DLD1 (cell line): ENCODE measurements around the gene GUCD1.

ENCODE experiments used
- in situ Hi-C: cut with HindIII; loops from 2 replicates; pipeline ENCODE4 v1.10.0; 2017; ENCODE audit warnings: low sequenced_read_pairs

GUCD1 gene

DNA sequence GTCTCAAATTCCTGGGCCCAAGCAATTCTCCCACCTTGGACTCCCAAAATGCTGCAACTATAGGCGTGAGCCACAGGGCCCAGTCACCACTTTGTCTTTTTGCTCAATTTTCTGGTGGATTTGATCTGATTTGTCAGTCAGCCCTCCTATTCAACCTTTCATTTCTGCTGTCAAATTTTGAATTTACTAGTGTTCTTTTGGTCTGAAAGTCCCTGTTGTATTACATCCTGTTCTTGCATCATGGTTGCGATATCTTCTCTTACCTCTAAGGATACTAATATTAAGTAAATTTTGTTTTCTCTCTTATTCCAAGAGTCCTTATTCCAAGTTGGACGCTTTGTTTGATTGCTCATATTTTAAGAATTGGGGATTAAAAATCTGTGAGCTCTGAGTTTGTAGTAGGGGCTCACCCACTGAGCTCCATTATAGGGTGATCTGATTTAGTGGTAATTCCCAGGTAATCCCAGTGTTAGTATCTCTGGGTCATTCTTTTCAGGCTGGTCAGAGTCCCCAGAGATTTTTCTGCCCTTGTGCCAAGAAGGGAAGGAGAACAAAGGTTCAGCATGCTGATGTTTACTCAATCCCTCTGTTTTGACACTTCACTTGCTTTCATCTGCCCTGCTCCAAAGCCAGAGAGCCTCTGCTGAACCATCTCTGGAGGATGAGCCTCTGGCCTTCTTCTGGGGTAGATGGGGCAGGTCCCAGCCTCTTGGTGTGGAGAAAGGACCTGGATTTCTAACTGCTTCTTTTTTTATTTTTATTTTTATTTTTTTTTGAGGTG lies 49.8 kb downstream of the GUCD1 start:
- in situ Hi-C loops: no loop called here

DNA sequence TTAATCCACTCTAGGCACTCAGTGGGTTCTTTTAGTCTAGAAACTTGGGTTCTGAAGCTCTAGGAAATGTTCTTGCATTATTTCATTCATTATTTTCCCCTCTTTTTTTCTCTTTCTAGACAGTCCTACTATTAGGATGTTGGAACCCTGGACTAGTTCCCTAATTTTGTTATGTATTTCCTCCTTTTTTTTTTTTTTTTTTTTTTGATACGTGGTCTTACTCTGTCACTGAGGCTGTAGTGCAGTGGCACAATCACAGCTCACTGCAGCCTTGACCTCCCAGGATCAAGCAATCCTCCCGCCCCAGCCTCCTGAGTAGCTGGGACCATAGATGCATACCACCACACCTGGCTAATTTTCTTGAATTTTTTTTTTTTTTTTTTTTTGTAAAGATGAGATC lies 50.4 kb downstream of the GUCD1 start:
- in situ Hi-C loops: no loop called here

DNA sequence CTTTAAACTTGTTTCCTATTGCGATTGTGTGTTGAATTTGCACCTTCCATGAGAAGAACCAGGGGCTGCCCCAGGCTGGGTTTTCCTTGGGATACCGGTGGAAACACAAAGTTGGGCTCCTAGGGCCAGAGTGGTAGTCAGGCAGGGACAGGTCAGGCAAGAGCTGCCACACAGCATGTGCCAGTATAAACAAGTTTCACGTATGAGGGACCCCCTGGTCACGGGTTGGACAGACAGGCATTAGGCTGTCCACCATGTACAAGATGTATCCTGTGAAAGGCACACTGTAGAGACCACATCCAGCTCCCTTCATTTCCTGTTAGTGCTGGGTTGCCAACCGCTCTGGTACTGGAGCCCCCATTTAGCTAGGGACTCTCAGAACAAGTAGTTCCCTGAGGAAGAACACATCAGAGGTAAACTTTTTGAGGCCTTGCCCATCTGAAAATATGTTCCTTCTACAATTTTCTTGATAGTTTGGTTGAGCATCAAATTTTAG lies 51.0 kb downstream of the GUCD1 start:
- in situ Hi-C loops: no loop called here

DNA sequence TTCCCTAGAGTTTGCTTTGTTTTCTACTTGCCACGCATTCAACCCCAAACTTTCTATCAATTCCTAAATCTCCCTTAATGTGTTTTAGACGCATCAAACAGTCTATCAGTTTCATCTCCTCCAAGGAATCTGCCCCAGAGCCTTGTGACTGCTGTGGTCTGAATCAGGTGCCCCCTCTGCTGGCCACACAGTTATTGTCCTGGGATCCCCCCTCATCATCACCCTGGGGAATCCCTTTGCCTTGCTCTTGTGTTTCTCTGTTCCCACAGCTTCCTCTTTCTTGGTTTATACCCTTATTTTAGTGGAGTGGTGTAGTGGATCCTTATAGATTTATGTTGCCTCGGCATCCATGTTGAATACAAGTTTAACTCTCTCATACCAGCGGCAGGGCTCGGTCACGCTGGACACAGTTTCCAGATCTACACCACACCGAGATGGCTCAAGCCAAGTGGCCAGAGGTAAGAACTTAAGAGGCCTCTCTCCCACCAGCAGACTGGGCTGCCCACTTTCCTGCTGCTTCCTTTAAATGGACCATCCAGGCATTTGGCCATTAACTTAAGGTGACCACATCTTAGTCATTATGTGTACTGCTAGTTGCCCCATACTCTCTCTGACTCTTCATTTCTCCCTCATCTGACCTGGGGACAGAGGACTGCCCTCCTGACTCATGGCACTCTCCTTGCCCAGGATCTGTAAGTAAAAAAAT lies 51.6 kb downstream of the GUCD1 start:
- in situ Hi-C loops: no loop called here

DNA sequence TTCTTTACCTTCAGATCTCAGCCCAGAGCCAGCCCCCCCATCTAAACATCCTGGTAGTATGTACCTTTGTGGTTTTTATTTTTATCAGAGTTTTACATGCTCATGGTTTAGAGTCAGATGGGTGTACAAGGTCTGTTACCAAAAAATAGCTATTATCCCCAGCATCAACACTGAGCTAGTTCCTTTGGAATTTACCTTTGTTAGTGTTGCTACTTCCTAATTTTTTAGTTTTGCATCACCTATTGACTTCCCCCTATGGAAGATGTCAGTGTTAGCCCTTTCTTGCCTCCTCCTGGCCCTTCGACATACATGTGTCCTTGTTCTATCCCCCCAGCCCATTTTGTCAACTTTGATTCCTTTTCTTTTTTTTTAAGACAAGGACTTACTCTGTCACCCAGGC lies 52.4 kb downstream of the GUCD1 start:
- in situ Hi-C loops: no loop called here

DNA sequence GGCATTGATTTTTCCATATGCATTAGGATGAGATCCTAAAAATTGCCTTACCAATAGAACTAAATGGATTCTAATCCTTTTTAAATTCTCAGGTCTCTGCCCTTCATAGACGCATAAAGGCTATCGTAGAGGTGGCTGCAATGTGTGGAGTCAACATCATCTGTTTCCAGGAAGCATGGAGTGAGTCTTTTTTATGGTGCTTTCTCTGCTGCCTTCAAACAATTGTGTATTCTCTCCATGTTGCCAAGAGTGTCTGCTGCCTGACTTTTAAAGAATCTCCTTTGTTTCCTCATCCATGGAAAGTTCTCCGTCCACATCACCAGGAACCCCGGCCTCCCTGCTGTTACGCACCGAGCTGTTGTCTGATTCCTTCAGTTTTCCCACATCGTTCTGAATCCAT lies 52.9 kb downstream of the GUCD1 start:
- in situ Hi-C loops: no loop called here

DNA sequence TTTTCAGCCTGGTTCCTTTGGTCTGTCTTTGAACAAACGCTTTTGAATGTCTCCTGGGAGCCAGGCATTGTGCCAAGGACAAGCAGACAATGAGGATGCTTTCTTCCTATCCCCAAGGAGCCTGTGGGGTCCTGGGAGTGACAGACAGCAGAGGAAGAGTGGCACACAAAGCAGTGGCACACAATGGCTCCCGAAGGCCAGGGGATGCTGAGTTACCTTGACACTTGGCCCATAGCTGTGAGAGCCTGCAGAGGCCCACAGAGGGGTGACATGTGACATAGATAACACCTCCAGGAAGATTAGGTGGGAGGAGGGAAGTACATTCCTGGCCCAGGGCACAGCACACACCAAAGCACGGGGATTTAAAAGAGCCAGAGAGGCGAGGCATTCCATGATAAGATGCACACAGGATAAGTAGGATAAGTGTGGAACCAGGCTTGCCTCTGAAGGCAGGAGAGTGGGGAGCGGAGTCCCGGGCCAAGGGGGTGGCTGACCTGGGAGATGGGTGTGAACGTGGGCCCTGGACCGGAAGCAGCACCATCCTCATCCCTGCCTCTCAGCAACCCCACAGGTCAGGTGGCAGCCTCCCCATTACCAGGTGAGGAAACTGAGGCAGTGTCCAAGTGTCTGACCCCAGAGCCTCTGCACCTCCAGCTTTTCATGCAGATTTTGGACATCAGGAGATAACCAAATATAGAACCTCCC lies 53.5 kb downstream of the GUCD1 start:
- in situ Hi-C loops: no loop called here

DNA sequence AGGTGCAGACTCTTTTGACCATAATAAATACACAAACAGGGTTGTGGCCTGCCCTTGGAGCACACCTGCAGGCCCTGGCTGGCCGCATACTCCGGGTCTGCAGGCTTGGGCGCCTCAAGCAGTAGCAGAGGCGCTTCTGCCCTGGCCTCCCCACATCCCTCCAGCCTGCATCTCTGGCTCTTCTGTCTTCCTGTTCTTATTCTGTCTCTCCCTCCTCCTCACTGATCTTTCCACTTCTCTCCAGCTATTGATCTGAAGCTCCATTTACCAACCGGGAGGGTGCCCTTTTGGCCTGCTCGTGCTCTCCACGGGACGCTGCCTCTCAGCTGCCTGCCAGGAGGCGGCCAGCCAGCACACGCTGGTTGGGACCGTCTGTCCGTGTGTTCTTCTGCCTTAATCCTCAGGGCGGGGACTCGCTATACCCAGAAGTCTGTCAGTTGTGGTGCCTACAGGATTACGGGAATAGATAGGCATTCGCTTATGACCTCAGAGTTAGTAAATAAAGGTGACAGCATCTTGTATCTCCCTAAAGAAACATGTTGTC lies 54.6 kb downstream of the GUCD1 start:
- in situ Hi-C loops: no loop called here

DNA sequence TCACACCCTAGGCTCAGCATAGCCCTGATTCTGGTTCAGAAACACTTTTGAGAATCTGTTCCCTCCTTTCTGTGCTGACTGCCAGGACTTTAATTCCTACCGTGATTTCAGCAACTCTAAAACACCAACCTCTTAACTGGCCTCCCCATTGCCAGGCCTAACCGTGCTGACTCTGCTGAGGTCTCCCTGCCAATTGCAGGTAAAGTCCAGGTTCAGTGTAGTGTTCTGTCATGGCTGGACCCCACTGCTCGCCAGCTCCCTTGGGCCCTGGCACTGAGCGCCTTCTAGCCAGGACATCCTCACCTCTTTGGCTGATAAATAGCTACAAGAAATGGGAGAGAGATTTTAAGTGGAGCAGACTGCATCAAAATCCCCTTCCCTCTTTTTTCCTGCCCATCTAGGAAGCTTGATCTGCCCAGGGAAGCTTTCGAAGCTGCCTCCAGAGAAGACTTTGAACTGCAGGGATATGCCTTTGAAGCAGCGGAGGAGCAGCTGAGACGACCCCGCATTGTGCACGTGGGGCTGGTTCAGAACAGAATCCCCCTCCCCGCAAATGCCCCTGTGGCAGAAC lies 55.1 kb downstream of the GUCD1 start:
- in situ Hi-C loops: no loop called here

DNA sequence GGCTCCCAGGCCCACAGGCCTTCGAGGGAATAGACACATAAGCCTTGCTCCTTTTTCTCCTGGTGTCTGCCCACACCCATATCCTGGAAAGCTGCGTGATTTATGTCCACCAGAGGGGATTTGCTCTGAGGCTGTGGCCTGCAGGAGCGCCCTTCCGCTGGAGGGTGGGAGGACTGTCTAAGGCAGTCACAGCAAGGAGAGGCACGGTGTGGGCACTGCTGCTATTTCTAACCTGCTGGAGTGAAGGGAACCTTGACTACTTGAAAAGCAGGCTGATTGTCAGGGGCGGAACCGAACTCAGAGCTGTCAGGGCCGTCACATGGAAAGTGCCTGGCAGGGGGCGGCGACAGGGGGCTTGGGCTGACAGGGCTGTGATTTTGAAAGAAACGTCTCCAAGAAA lies 56.1 kb downstream of the GUCD1 start:
- in situ Hi-C loops: no loop called here

DNA sequence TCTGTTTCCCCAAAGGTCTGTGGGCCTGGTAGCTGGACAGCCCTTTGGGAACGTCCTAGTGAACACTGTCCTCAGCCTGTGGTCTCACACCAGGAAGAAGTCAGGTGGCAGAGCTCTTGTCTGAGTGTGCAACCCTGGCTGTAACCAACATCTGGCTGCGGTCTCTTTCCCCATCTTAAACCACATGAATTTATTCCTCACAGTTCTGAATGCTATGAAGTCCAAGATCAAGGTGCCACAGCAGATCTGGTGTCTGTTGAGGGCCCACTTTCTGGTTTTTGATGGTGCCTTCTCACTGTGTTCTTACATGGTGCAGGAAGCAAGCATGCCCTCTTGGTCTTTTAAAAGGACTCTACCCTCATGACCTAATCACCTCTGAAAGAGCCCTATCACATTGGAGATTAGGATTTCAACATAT lies 57.1 kb downstream of the GUCD1 start:
- in situ Hi-C loops: no loop called here

DNA sequence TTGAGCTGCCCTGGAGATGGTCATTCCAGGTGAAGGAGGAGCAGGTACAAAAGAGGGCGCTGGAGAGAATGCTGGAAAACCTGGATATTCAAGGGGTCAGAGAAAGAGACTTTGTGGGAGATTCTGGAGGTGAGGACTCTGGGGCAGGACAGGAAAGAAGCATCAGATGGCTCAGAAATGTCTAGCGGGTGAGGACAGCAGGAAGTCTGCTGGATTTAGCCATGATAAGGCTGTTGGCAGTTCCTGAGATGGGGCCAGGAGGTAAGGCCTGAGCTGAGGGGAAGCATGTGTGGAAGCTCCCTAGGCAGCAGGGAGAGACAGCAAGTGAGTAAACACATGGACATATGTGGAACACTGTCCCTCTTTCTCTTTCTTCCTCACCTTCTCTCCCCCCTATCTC lies 58.3 kb downstream of the GUCD1 start:
- in situ Hi-C loops: no loop called here

DNA sequence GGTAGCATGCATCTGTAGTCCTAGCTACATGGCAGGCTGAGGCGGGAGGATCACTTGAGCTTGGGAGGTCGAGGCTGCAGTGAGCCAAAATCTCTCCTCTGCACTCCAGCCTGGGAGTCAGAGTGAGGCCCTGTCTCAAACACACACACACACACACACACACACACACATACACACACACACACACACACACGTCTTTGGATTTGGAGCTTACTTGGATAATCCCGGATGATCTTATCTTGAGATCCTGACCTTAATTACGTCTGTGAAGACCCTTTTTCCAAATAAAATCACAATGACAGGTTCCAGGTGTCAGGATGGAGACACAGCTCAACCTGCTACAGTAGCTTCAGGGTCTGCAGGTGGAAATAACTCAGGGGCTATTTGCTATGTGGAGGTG lies 58.7 kb downstream of the GUCD1 start:
- in situ Hi-C loops: no loop called here

DNA sequence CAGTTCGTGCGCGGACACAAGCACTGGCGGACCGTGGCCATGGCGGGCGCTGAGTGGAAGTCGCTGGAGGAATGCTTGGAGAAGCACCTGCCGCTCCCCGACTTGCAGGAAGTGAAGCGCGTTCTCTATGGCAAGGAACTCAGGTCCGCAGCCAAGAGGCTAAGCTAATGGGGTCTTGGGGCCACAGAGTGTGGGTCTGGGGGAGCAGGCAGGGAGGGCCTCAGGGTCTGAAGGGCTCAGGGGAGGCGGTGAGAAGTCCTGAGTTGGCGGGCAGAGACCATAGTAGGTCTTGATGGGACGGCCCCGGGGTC lies 59.6 kb downstream of the GUCD1 start:
- in situ Hi-C loops: no loop called here

DNA sequence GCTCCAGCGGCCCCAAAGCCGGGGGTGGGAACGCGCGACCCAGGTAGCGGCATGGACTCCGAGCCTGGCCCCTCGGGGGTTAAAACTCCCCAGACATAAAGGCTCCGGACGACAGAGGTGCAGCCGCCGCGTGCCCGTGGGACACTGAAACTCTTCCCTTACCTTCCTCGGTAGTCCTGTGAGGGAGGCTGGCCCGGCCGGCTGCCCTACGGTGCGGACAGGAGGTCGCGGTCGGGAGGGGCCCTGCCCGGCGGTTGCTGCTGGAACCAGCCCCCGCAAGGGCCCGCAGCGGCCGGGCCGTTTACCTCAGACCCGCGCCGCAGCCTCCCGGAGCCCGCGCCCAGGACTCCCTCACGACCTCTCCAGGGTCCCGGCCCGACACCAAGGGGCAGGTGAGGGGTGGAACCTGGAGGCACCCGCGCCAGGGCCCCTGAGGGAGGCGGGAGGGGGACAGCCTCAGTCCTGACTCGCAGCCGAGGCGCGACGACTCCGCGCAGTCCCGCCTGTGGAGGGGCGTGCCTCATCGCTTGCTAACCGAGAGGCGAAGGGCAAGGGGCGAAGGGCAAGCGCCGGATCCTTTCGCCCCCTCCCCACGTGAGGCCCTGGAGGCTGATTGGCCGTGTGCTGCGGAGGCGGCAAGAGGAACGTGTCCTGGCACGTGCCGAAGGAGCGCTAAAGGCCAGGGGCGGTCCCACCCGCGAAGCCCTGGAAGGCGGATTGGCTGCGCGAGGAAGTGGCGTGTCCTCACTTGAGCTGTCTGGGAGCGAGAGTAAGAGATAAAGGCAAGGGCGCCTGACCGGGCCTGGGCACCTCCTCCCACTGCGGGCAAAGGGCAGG lies 60.2 kb downstream of the GUCD1 start, which contains the start of gene UPB1:
UPB1 (plus strand) TSS at position 805 of the 837 bp plus-strand sequence. CDS start 72 bp downstream, outside the sequence.
- in situ Hi-C loops: no loop called here

DNA sequence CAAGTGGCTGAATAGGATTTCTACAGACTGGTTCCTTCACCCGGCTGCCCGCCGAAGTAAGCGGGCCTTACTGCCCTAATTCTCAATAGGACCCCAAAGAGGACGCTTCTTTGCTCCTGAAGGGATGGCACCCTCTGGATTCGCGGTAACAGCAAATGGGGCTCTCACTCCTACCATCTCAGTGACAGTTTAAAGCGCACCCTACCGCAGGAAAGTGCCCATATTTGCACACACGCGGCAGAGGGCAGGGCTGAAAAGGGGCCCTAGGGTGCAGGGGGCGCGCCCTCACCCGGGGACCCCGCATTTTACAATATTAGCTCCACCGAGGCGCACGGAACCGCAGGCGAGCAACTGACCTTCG lies 60.8 kb downstream of the GUCD1 start:
- in situ Hi-C loops: no loop called here

DNA sequence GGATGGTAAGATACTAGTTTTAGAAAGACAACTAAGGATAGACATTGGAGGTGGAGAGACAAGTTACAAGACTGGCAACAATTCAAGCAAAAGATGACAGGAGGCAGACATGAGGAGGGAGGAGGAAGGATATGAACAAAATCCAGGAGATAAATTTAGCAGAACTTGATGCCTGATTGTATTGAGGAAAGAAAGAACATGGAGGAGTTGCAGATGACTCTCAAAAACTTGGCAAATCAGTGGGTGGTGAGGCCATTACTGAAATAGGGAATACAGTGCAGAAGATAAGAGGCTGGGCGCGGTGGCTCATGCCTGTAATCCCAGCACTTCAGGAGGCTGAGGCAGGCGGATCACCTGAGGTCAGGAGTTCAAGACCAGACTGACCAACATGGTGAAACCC lies 62.5 kb downstream of the GUCD1 start:
- in situ Hi-C loops: no loop called here
